ENCODE measurements around the gene MAGI2. TPM values are rescaled to one million over a fixed set of nuclear protein-coding genes. Genes with fewer than 3 reads are reported as not detected.

The MAGI2 gene
- total RNA-seq, 1 experiment from 2014 or later = 0.25 TPM

DNA sequence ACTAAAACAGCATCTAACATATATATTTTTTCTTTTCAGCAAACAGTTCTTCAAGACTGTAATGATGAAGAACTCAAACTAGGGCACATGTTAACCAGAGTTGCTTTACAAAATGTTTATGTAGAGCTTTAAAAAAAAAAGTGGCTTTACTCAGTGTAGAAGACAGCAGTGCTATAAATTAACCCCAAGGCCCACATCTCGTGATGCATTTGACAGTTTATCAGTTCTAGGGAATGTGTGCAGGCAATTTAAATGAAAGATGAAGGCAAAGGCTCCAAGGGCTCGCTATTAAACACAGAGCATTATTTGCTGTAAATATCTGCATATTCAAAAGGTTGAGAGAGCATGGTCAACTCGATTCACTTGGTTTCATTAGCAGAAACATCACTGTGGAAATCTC, 558.1 kb downstream of the MAGI2 start:
- POLR2A ChIA-PET = no interaction called here
- no peaks in the 10 kb centered on the region for H3K27me3 ChIP-seq (replicated peaks; ENCODE audit: control insufficient read depth, insufficient read depth, low read length)
- H3K4me1 Mint-ChIP-seq (ENCODE audit: low read depth, unreplicated experiment) = no peaks in the 10 kb centered on the region
- H3K36me3 Mint-ChIP-seq (ENCODE audit: insufficient read depth, unreplicated experiment) = no peaks in the 10 kb centered on the region
- no peaks in the 10 kb centered on the region for H3K9me3 Mint-ChIP-seq (ENCODE audit: unreplicated experiment)
- no peaks in the 10 kb centered on the region for H3K4me1 ChIP-seq
- intact Hi-C loops (cut with micrococcal nuclease; ENCODE audit: unreplicated experiment) = no loop called here
- H3K27ac Mint-ChIP-seq (ENCODE audit: unreplicated experiment) = no peak overlapping the region
- CTCF ChIA-PET = no interaction called here
- no peak for TF ChIP-seq CTCF (IDR thresholded peaks at IDR 0.05; ENCODE audit: insufficient read depth in 1 of 2, low read depth in 1 of 2, low read length in 1 of 2, severe bottlenecking in 1 of 2, unreplicated experiment in 1 of 2)
- no peaks in the 10 kb centered on the region for H3K9me3 ChIP-seq
- no peak for DNase-seq
- BruUV-seq (replicated peaks) = no TSS peak
- no peaks in the 10 kb centered on the region for H3K27me3 Mint-ChIP-seq (ENCODE audit: insufficient read depth, unreplicated experiment)
- H3K36me3 ChIP-seq (ENCODE audit: control insufficient read depth, insufficient read depth, low read length) = no peaks in the 10 kb centered on the region
- no peak overlapping the region for H3K4me3 ChIP-seq (ENCODE audit: low read depth, low read length)
- H3K4me3 Mint-ChIP-seq (ENCODE audit: unreplicated experiment) = no peak overlapping the region

GRCh38 chr7:78879206-78879605, 574.3 kb downstream of the MAGI2 start:
- H3K9me3 Mint-ChIP-seq (ENCODE audit: unreplicated experiment) = peaks cover 16% of the 10 kb centered on the region
- no peaks in the 10 kb centered on the region for H3K36me3 Mint-ChIP-seq (ENCODE audit: insufficient read depth, unreplicated experiment)
- Histone ChIP-seq H3K4me3 (ENCODE audit: low read depth, low read length) (no peak overlapping the region), H3K36me3 (ENCODE audit: control insufficient read depth, insufficient read depth, low read length) (no peaks in the 10 kb centered on the region), H3K27me3 (replicated peaks; ENCODE audit: control insufficient read depth, insufficient read depth, low read length) (no peaks in the 10 kb centered on the region), H3K9me3 (no peaks in the 10 kb centered on the region), H3K4me1 (no peaks in the 10 kb centered on the region)
- no peak for TF ChIP-seq CTCF (IDR thresholded peaks at IDR 0.05; ENCODE audit: insufficient read depth in 1 of 2, low read depth in 1 of 2, low read length in 1 of 2, severe bottlenecking in 1 of 2, unreplicated experiment in 1 of 2)
- ChIA-PET POLR2A (no interaction called here), CTCF (no interaction called here)
- intact Hi-C loops (cut with micrococcal nuclease; ENCODE audit: unreplicated experiment) = no loop called here
- no TSS peak for BruUV-seq (replicated peaks)
- no peak for DNase-seq
- H3K4me3 Mint-ChIP-seq (ENCODE audit: unreplicated experiment) = no peak overlapping the region
- H3K4me1 Mint-ChIP-seq (ENCODE audit: low read depth, unreplicated experiment) = no peaks in the 10 kb centered on the region
- H3K27ac Mint-ChIP-seq (ENCODE audit: unreplicated experiment) = no peak overlapping the region
- no peaks in the 10 kb centered on the region for H3K27me3 Mint-ChIP-seq (ENCODE audit: insufficient read depth, unreplicated experiment)

GRCh38 chr7:78873117-78873516, 580.4 kb downstream of the MAGI2 start:
- H3K4me3 Mint-ChIP-seq (ENCODE audit: unreplicated experiment) = no peak overlapping the region
- POLR2A ChIA-PET = no interaction called here
- intact Hi-C loops (cut with micrococcal nuclease; ENCODE audit: unreplicated experiment) = no loop called here
- H3K4me3 ChIP-seq (ENCODE audit: low read depth, low read length) = no peak overlapping the region
- no peaks in the 10 kb centered on the region for H3K27me3 ChIP-seq (replicated peaks; ENCODE audit: control insufficient read depth, insufficient read depth, low read length)
- no peak for TF ChIP-seq CTCF (IDR thresholded peaks at IDR 0.05; ENCODE audit: insufficient read depth in 1 of 2, low read depth in 1 of 2, low read length in 1 of 2, severe bottlenecking in 1 of 2, unreplicated experiment in 1 of 2)
- no peak overlapping the region for H3K27ac Mint-ChIP-seq (ENCODE audit: unreplicated experiment)
- BruUV-seq (replicated peaks) = no TSS peak
- CTCF ChIA-PET = no interaction called here
- H3K9me3 ChIP-seq = no peaks in the 10 kb centered on the region
- H3K4me1 ChIP-seq = no peaks in the 10 kb centered on the region
- no peaks in the 10 kb centered on the region for H3K36me3 ChIP-seq (ENCODE audit: control insufficient read depth, insufficient read depth, low read length)
- peaks cover 9% of the 10 kb centered on the region for H3K9me3 Mint-ChIP-seq (ENCODE audit: unreplicated experiment)
- no peaks in the 10 kb centered on the region for H3K4me1 Mint-ChIP-seq (ENCODE audit: low read depth, unreplicated experiment)
- no peak for DNase-seq
- no peaks in the 10 kb centered on the region for H3K27me3 Mint-ChIP-seq (ENCODE audit: insufficient read depth, unreplicated experiment)
- no peaks in the 10 kb centered on the region for H3K36me3 Mint-ChIP-seq (ENCODE audit: insufficient read depth, unreplicated experiment)
